H1 (cell line): ENCODE results near the gene IGSF5. TPM values are rescaled to one million over a fixed set of nuclear protein-coding genes. Genes with fewer than 3 reads are reported as not detected.

ENCODE experiments used
- CTCF ChIA-PET: fragments of 300-600 bp; sonication (Branson Sonifier 250); formaldehyde crosslinking; loops from one replicate; lab custom pipeline; 2021; ENCODE audit not compliant: partially characterized antibody; lab: Charles Lee
- POLR2A ChIA-PET: fragments of 300-600 bp; sonication (Branson Sonifier 250); formaldehyde crosslinking; loops from one replicate; lab custom pipeline; 2021; ENCODE audit warnings: inconsistent platforms; ENCODE audit not compliant: partially characterized antibody; lab: Charles Lee
- DNase-seq, 2 experiments: peaks; one replicate each; pipeline versions ENCODE4 v3.0.0 to v3.0.0-alpha.2; 2010 to 2022; ENCODE audit warnings: low spot score in 2 of 2, low read depth in 1 of 2, mixed read lengths in 1 of 2
- FAIRE-seq: peaks from 2 replicates; lab custom pipeline; 2011; peaks lifted over from hg19 to GRCh38; lab: Jason Lieb, UNC
- H2AFZ ChIP-seq: 2 replicates; pipeline ENCODE4 v1.8.1; 2012; ENCODE audit warnings: low read length, inconsistent platforms
- H2AK5ac ChIP-seq: 2 replicates; pipeline ENCODE4 v1.6.1; 2013; ENCODE audit warnings: low read depth, low read length
- H2BK120ac ChIP-seq: replicated peaks from 2 replicates; pipeline ENCODE3; 2013; ENCODE audit warnings: low read depth, low read length, inconsistent platforms
- H2BK12ac ChIP-seq: 2 replicates; pipeline ENCODE4 v1.6.1; 2013; ENCODE audit warnings: low read depth, low read length
- H2BK15ac ChIP-seq: 2 replicates; pipeline ENCODE4 v1.6.1; 2013; ENCODE audit warnings: low read length
- H2BK20ac ChIP-seq: 2 replicates; pipeline ENCODE4 v1.6.1; 2013; ENCODE audit warnings: low read length
- H2BK5ac ChIP-seq: 2 replicates; pipeline ENCODE4 v1.6.1; 2013; ENCODE audit warnings: low read depth, low read length
- H3K14ac ChIP-seq: 2 replicates; pipeline ENCODE4 v1.6.1; 2013; ENCODE audit warnings: inconsistent platforms; ENCODE audit not compliant: insufficient read length
- H3K18ac ChIP-seq: 2 replicates; pipeline ENCODE4 v1.6.1; 2013; ENCODE audit warnings: low read length; ENCODE audit errors: extremely low read depth
- H3K23ac ChIP-seq: 2 replicates; pipeline ENCODE4 v1.6.1; 2013; ENCODE audit warnings: inconsistent platforms; ENCODE audit not compliant: insufficient read length
- H3K23me2 ChIP-seq: 2 replicates; pipeline ENCODE4 v1.6.1; 2013; ENCODE audit warnings: low read depth, low read length
- H3K27ac ChIP-seq: 2 replicates; pipeline ENCODE4 v1.6.1; 2011; ENCODE audit warnings: low read depth, low read length, inconsistent platforms
- H3K27me3 ChIP-seq, 4 experiments: replicated peaks in 1 of 4; 1 replicate in 1 of 4; 2 replicates in 3 of 4; pipeline versions ENCODE4 v1.6.1 to v1.8.1; 2011 to 2013; ENCODE audit warnings: low read length in 3 of 4, mild to moderate bottlenecking in 3 of 4, inconsistent platforms in 2 of 4, mixed read lengths in 2 of 4, moderate library complexity in 1 of 4; ENCODE audit not compliant: control insufficient read depth in 3 of 4, insufficient read depth in 3 of 4; ENCODE audit errors: extremely low read depth in 1 of 4
- H3K36me3 ChIP-seq, 4 experiments: 2 replicates each; pipeline versions ENCODE4 v1.6.1 to v1.8.1; 2011 to 2013; ENCODE audit warnings: mild to moderate bottlenecking in 4 of 4, low read length in 3 of 4, moderate library complexity in 2 of 4, control low read depth in 1 of 4, inconsistent platforms in 1 of 4; ENCODE audit not compliant: insufficient read depth in 4 of 4, control insufficient read depth in 2 of 4
- H3K4ac ChIP-seq: replicated peaks from 2 replicates; pipeline ENCODE3; 2013; ENCODE audit warnings: low read length, low read depth, mixed read lengths, inconsistent platforms; ENCODE audit not compliant: insufficient read length
- H3K4me1 ChIP-seq, 4 experiments: replicated peaks in 1 of 4; 1 replicate in 1 of 4; 2 replicates in 3 of 4; pipeline versions ENCODE4 v1.6.1 to v1.8.1; 2011 to 2013; ENCODE audit warnings: low read length in 3 of 4, inconsistent platforms in 2 of 4, mixed read lengths in 1 of 4; ENCODE audit not compliant: insufficient read depth in 4 of 4, control insufficient read depth in 3 of 4
- H3K4me2 ChIP-seq, 2 experiments: 2 replicates each; pipeline versions ENCODE4 v1.6.1 to v1.8.1; 2011 to 2013; ENCODE audit warnings: low read depth in 2 of 2, low read length in 2 of 2, control low read depth in 1 of 2, inconsistent platforms in 1 of 2, mild to moderate bottlenecking in 1 of 2; ENCODE audit not compliant: insufficient read depth in 1 of 2
- H3K4me3 ChIP-seq, 4 experiments: fragments of 200-600, 300-600 bp in 1 of 4; sonication (generic), shearing (Covaris generic), sonication (Bioruptor Twin) in 1 of 4; 2 replicates each; pipeline versions ENCODE4 v1.5.1 to v1.8.1; 2011 to 2016; ENCODE audit warnings: low read length in 4 of 4, low read depth in 3 of 4, control low read depth in 2 of 4, inconsistent platforms in 2 of 4, mild to moderate bottlenecking in 2 of 4, mixed read lengths in 1 of 4, moderate library complexity in 1 of 4; ENCODE audit not compliant: insufficient read depth in 2 of 4; ENCODE audit errors: extremely low read depth in 1 of 4
- H3K56ac ChIP-seq: replicated peaks from 2 replicates; pipeline ENCODE3; 2013; ENCODE audit warnings: low read depth, mild to moderate bottlenecking, mixed read lengths, low read length, inconsistent platforms; ENCODE audit not compliant: insufficient read length
- H3K79me1 ChIP-seq: 2 replicates; pipeline ENCODE4 v1.6.1; 2013; ENCODE audit warnings: low read depth, low read length, control low read depth
- H3K79me2 ChIP-seq, 2 experiments: 2 replicates each; pipeline versions ENCODE4 v1.6.1 to v1.8.1; 2012 to 2013; ENCODE audit warnings: low read length in 2 of 2, mild to moderate bottlenecking in 2 of 2, inconsistent platforms in 1 of 2; ENCODE audit not compliant: insufficient read depth in 2 of 2, control insufficient read depth in 1 of 2
- H3K9ac ChIP-seq, 4 experiments: replicated peaks in 1 of 4; 1 replicate in 1 of 4; 2 replicates in 3 of 4; pipeline versions ENCODE4 v1.6.1 to v1.8.1; 2011 to 2013; ENCODE audit warnings: low read depth in 3 of 4, low read length in 3 of 4, control low read depth in 2 of 4, mild to moderate bottlenecking in 2 of 4, moderate library complexity in 2 of 4, inconsistent platforms in 1 of 4; ENCODE audit errors: extremely low read depth in 1 of 4
- H3K9me3 ChIP-seq, 2 experiments: 2 replicates each; pipeline versions ENCODE4 v1.6.1 to v1.8.1; 2012 to 2013; ENCODE audit warnings: mild to moderate bottlenecking in 2 of 2, moderate library complexity in 2 of 2, control low read depth in 1 of 2, inconsistent platforms in 1 of 2, low read depth in 1 of 2, low read length in 1 of 2, mixed read lengths in 1 of 2; ENCODE audit not compliant: insufficient read depth in 2 of 2
- H4K20me1 ChIP-seq, 2 experiments: replicated peaks in 1 of 2; 2 replicates each; pipeline versions ENCODE3 to v1.8.1; 2011 to 2013; ENCODE audit warnings: inconsistent platforms in 2 of 2, low read length in 2 of 2, mild to moderate bottlenecking in 1 of 2; ENCODE audit not compliant: insufficient read depth in 2 of 2, control insufficient read depth in 1 of 2
- H4K5ac ChIP-seq: 2 replicates; pipeline ENCODE4 v1.6.1; 2013; ENCODE audit warnings: low read length, low read depth, mixed read lengths, inconsistent platforms; ENCODE audit not compliant: insufficient read length
- H4K8ac ChIP-seq: 2 replicates; pipeline ENCODE4 v1.8.0; 2013; ENCODE audit warnings: mild to moderate bottlenecking, moderate library complexity, low read length, inconsistent platforms; ENCODE audit not compliant: insufficient read depth; ENCODE audit errors: extremely low read depth
- H4K91ac ChIP-seq: replicated peaks from 2 replicates; pipeline ENCODE3; 2013; ENCODE audit warnings: low read length, mixed read lengths, inconsistent platforms; ENCODE audit not compliant: insufficient read length
- WGBS, 2 experiments: shearing (Covaris generic) in 1 of 2; methylation state at CpG; one replicate each; pipeline versions ENCODE4 v1.1.6 to v1.1.7; 2013 to 2015; ENCODE audit warnings: low lambda C conversion rate in 2 of 2, mixed read lengths in 2 of 2, inconsistent platforms in 1 of 2, low coverage in 1 of 2, missing lambda C conversion rate in 1 of 2; ENCODE audit not compliant: insufficient replicate concordance in 2 of 2, insufficient coverage in 1 of 2, insufficient read length in 1 of 2; ENCODE audit errors: extremely low coverage in 1 of 2, missing lambda C conversion rate in 1 of 2; 5-methylcytosine and 5-hydroxymethylcytosine counted together
- polyA plus RNA-seq, 7 experiments: library from polyadenylated mRNA; depleted of rRNA in 3 of 7; stranded (reverse) in 5 of 7; unstranded in 2 of 7; fragments of >200 nt in 5 of 7; fragments of 200-250 nt in 2 of 7; gene quantifications; 1 replicate in 5 of 7; 2 replicates in 1 of 7; 4 replicates in 1 of 7; pipeline versions ENCODE4 v1.2.1 to v1.2.3, GENCODE V29; 2011 to 2013; ENCODE audit warnings: missing spikeins in 2 of 7, mixed read lengths in 2 of 7
- total RNA-seq: library from RNA; stranded (reverse); fragmentation: NEBNext Ultra II Directional; extraction: Animal tissue kit (Norgen Biotek cat#: 25700); gene quantifications from 2 replicates; pipeline ENCODE4 v1.2.1, GENCODE V29; 2021

Gene IGSF5
- total and polyA plus RNA-seq, 2 of the 8 experiments (the other 6 are each of a cell fraction or from before 2014, with no cell fraction given): 4.4 to 5.4 TPM

DNA sequence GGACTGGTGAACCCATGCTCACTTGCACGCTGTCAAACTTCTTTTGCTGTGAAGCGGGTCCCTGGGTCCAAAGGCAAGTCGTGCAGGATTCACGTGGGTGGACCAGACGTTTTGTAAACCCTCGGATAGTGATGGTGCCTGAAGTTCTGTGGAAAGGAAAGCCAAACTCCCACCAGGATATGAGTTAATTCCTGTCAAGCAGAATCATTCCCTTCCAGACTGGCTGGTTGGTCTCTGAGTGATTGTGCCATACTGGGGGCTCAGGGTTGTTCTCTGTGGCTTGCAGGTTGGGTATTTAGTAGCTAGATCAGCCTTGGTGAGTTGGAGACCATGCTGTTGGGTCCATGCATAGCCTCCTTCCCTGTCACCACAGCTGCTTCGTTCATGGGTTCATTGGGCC, 32.7 kb upstream of the IGSF5 start:
- POLR2A ChIA-PET: no interaction called here
- WGBS, 2 experiments: 91% methylated on average over 7 of the region's 7 CpGs; no CpG with 5 or more reads in 1 of the 2 experiments

More for the DNA sequence above, 32.7 kb upstream of the IGSF5 start:
- Histone ChIP-seq H3K56ac (no peak overlapping the region), H2AK5ac (no peak overlapping the region; the same call in 1 of the 2 replicates), H2BK12ac (peak overlapping the region; percentile 89; the same call in 1 of the 2 replicates), H3K23ac (no peak overlapping the region), H4K91ac (no peak overlapping the region), H3K36me3 (no peaks in the 10 kb centered on the region), H3K4ac (no peak overlapping the region), H2AFZ (no peak overlapping the region), H3K4me1 (peaks cover 1 to 10% (median 5%) of the 10 kb centered on the region in 4 experiments; a peak in 5 of 7 replicates), H3K27me3 (no peaks in the 10 kb centered on the region), H2BK15ac (peak overlapping the region; percentile 89; the same call in 1 of the 2 replicates), H3K23me2 (no peaks in the 10 kb centered on the region), H3K4me3 (no peak overlapping the region), H3K27ac (no peak overlapping the region), H3K9ac (no peak overlapping the region), H2BK5ac (0 out of 2 replicates have a peak overlapping the region, but pooled peaks have one; percentile 9), H3K79me2 (no peaks in the 10 kb centered on the region), H4K5ac (no peak overlapping the region), H3K9me3 (no peaks in the 10 kb centered on the region), H2BK20ac (peak overlapping the region; percentile 82), H3K79me1 (no peaks in the 10 kb centered on the region; the same call in 1 of the 2 replicates), H4K20me1 (no peaks in the 10 kb centered on the region), H3K18ac (peak overlapping the region; percentile 62; the same call in 1 of the 2 replicates), H3K4me2 (no peak overlapping the region), H4K8ac (no peak overlapping the region), H2BK120ac (no peak overlapping the region), H3K14ac (no peak overlapping the region)
- FAIRE-seq: no peak
- CTCF ChIA-PET: interaction anchor here (0.6 to 9.2 kb wide), 8 partner anchors 11 to 1181 kb away, joined by 3 to 62 read pairs (median 7); no protein-coding TSS in a partner anchor
- DNase-seq: no peak
